Colonic mucosa (tissue), 4 donors: ENCODE results near the gene TESK2. TPM values are rescaled to one million over a fixed set of nuclear protein-coding genes. Genes with fewer than 3 reads are reported as not detected.

Experiments
- DNase-seq: peaks from one replicate; pipeline ENCODE4 v3.0.0-alpha.2; 2020
- H3K27ac ChIP-seq: fragments of 200-600 bp; one replicate; pipeline ENCODE4 v1.8.0; 2021
- H3K27me3 ChIP-seq: fragments of 200-600 bp; one replicate; pipeline ENCODE4 v1.8.0; 2021
- H3K36me3 ChIP-seq: fragments of 200-600 bp; one replicate; pipeline ENCODE4 v1.8.0; 2021
- H3K4me1 ChIP-seq: fragments of 200-600 bp; one replicate; pipeline ENCODE4 v1.8.0; 2021; ENCODE audit warnings: mild to moderate bottlenecking
- H3K4me3 ChIP-seq: fragments of 200-600 bp; one replicate; pipeline ENCODE4 v1.8.0; 2021
- H3K9ac ChIP-seq, 2 donors: one replicate each; pipeline ENCODE4 v1.7.0; 2013; ENCODE audit warnings: control low read depth in 2 of 2, low read depth in 2 of 2, low read length in 2 of 2
- H3K9me3 ChIP-seq: fragments of 200-600 bp; one replicate; pipeline ENCODE4 v1.8.0; 2021
- intact Hi-C: fragments of 100-400 bp; cut with DNase I; formaldehyde crosslinking; loops from one replicate; pipeline ENCODE4 v1.14.1; 2022
- total RNA-seq, 2 donors: library from RNA; stranded (reverse); fragmentation: NEBNext Ultra II Directional in 1 of 2; extraction: Animal tissue kit (Norgen Biotek cat#: 25700) in 1 of 2; gene quantifications; one replicate each; pipeline ENCODE4 v1.2.1, GENCODE V29; 2021
- TF ChIP-seq, protein P1 (sequence below): fragments of 200-600 bp; IDR thresholded peaks from one replicate; pipeline ENCODE4 v1.8.0; 2022; ENCODE audit warnings: antibody characterized with exemption, mild to moderate bottlenecking
- donor health status: healthy.
- donor health status: DM: no; HTN: no; CAD: no.
- donor health status: DM: no; HTN: no; CAD: no.

TESK2 gene
- total RNA-seq, 2 donors from 2014 or later = 11.3 to 15.3 TPM

DNA sequence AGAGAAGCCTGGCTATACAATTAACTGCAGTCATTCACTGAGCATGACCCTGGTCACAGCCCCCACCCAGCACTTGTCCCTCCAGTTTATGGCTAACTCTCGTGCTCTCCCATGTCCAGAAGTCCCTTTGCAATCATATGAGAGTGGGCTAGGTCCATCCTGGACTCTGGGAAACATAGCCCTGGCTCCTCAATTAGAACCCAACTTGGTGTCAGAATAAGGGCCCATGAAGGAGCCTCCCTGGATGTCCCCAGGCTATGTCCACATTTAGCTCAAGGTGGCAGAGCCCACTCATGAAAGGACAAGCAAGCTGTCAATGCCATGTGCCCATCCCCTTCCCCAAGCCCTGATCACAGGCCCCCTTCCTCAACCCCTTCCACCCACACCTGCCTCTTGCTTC is 191.7 kb downstream of the TESK2 start:
- intact Hi-C loops = no loop called here
- H3K9ac ChIP-seq = no peak overlapping the region
- peaks cover under 1% of the 10 kb centered on the region for H3K4me1 ChIP-seq
- no peaks in the 10 kb centered on the region for H3K9me3 ChIP-seq
- no peaks in the 10 kb centered on the region for H3K36me3 ChIP-seq
- TF ChIP-seq, protein P1, sequence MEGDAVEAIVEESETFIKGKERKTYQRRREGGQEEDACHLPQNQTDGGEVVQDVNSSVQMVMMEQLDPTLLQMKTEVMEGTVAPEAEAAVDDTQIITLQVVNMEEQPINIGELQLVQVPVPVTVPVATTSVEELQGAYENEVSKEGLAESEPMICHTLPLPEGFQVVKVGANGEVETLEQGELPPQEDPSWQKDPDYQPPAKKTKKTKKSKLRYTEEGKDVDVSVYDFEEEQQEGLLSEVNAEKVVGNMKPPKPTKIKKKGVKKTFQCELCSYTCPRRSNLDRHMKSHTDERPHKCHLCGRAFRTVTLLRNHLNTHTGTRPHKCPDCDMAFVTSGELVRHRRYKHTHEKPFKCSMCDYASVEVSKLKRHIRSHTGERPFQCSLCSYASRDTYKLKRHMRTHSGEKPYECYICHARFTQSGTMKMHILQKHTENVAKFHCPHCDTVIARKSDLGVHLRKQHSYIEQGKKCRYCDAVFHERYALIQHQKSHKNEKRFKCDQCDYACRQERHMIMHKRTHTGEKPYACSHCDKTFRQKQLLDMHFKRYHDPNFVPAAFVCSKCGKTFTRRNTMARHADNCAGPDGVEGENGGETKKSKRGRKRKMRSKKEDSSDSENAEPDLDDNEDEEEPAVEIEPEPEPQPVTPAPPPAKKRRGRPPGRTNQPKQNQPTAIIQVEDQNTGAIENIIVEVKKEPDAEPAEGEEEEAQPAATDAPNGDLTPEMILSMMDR = no peak
- H3K27me3 ChIP-seq = no peaks in the 10 kb centered on the region
- H3K27ac ChIP-seq = no peak overlapping the region
- no peak for DNase-seq
- no peak overlapping the region for H3K4me3 ChIP-seq

DNA sequence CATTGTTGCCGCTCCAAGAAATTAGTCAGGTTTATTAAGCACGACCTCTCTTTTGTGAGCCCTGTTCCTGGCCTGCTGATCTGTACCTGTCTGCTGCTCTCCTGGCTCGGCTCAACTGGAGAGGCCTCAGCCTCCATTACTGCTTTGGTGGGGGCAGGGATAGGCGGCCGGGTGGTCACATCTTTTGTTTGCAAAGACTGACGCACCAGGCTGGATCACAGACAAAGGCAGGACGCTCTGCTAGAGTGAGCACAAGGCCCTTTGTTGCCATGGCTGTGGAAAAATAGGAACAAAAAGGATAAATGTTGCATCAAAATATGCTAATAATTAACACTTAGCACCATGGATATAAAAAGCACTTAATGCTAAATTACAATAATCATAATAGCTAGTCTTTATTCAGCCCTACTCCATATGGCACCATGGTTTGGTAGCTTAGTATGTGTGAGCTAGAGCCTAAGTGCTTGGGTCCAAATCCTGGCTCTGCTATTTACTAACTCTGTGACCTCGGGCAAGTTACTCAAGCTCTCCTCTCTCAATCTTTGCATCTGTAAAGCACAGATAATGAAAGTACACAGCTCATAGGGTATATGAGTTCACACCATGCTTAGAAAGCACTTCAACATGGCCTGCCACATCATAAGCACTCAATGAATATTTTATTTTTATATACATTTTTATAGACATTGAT is 193.2 kb downstream of the TESK2 start:
- no peaks in the 10 kb centered on the region for H3K9me3 ChIP-seq
- H3K27ac ChIP-seq = no peak overlapping the region
- H3K4me3 ChIP-seq = no peak overlapping the region
- intact Hi-C loops = no loop called here
- H3K36me3 ChIP-seq = no peaks in the 10 kb centered on the region
- DNase-seq = no peak
- no peak overlapping the region for H3K9ac ChIP-seq
- TF ChIP-seq, protein P1 = no peak
- H3K4me1 ChIP-seq = no peaks in the 10 kb centered on the region
- no peaks in the 10 kb centered on the region for H3K27me3 ChIP-seq

Other genes with a start within 250 kb of the TESK2 start
- gene HPDL, start 164.3 kb downstream of the TESK2 start, total RNA-seq = 10 to 100 TPM in 1 of 2 donors, 1 to 10 TPM in 1; 4.3 to 29.3 TPM
- 10 to 100 TPM; 10.1 to 20.5 TPM for gene TOE1, start 151.0 kb downstream of the TESK2 start, total RNA-seq
- gene MUTYH, start 150.7 kb downstream of the TESK2 start, total RNA-seq = 10 to 100 TPM; 17.0 to 65.0 TPM
- gene CCDC163, start 8.9 kb upstream of the TESK2 start, total RNA-seq = 1 to 10 TPM in 1 of 2 donors, under 1 TPM in 1; 0.96 to 2.2 TPM
- 10 to 100 TPM in 1 of 2 donors, 1 to 10 TPM in 1; 5.9 to 23.6 TPM for gene MMACHC, start 9.1 kb upstream of the TESK2 start, total RNA-seq
- gene PRDX1, start 30.7 kb upstream of the TESK2 start, total RNA-seq = 100 to 1,000 TPM; 325 to 508 TPM
- 100 to 1,000 TPM; 203 to 263 TPM for gene AKR1A1, start 59.7 kb upstream of the TESK2 start, total RNA-seq
- 100 to 1,000 TPM in 1 of 2 donors, 10 to 100 TPM in 1; 54.7 to 119 TPM for gene NASP, start 92.9 kb upstream of the TESK2 start, total RNA-seq
- 1 to 10 TPM; 1.8 to 2.4 TPM for gene CCDC17, start 132.9 kb upstream of the TESK2 start, total RNA-seq
- gene GPBP1L1, start 195.4 kb upstream of the TESK2 start, total RNA-seq = 100 to 1,000 TPM; 157 to 214 TPM
- 10 to 100 TPM; 21.4 to 23.6 TPM for gene TMEM69, start 197.0 kb upstream of the TESK2 start, total RNA-seq